GM19372 (cell line): ENCODE measurements around the gene C17orf50.
"Not testable (repeated sequence)": the region's sequence is repeated elsewhere in the genome, so short reads cannot be mapped to it uniquely, and the experiment has no call there.

Source experiments
- ATAC-seq: cut with Tn5 transposase; IDR thresholded peaks from one replicate; pipeline ENCODE4 v1.9.1; 2021; ENCODE audit warnings: mild to moderate bottlenecking, low read depth, moderate library complexity; ENCODE audit not compliant: unreplicated experiment

The C17orf50 gene

GRCh38 chr17:35751541-35751940, 9.1 kb upstream of the C17orf50 start:
- not testable (repeated sequence) for ATAC-seq

- no peak for ATAC-seq
Observed at GRCh38 chr17:35752471-35752870, 8.2 kb upstream of the C17orf50 start.

GRCh38 chr17:35752945-35753764, 7.5 kb upstream of the C17orf50 start, which contains the start of gene GAS2L2:
Gene GAS2L2 (minus strand): TSS chr17:35753239. CDS start chr17:35752850, 389 bp downstream.
- no peak for ATAC-seq

DNA sequence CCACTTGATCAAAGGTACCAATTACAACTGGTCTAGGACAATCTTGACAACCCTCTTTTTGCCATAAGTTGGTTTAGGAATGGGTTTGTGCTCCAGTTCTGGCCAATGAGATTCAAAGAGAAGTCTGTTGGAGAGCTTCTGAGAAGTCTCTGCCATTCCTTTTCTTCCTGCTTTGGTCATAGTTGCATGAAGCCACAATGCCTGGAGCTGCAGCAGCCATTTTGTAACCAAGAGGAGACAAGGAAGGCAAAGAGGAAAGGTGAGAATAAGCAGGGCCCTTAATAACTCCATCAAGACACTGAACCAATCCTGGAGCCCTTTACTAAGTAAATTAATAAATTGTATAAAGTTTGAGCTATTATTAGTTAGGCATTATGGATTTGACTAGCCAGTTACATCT, 3.4 kb upstream of the C17orf50 start:
- no peak for ATAC-seq

- no peak for ATAC-seq
Observed at GRCh38 chr17:35761601-35762000, 914 bp downstream of the C17orf50 start.

GRCh38 chr17:35763767-35764122, 3.1 kb downstream of the C17orf50 start:
- no peak for ATAC-seq

- ATAC-seq = peak; percentile 89
Observed at GRCh38 chr17:35764123-35764991, 3.7 kb downstream of the C17orf50 start.

DNA sequence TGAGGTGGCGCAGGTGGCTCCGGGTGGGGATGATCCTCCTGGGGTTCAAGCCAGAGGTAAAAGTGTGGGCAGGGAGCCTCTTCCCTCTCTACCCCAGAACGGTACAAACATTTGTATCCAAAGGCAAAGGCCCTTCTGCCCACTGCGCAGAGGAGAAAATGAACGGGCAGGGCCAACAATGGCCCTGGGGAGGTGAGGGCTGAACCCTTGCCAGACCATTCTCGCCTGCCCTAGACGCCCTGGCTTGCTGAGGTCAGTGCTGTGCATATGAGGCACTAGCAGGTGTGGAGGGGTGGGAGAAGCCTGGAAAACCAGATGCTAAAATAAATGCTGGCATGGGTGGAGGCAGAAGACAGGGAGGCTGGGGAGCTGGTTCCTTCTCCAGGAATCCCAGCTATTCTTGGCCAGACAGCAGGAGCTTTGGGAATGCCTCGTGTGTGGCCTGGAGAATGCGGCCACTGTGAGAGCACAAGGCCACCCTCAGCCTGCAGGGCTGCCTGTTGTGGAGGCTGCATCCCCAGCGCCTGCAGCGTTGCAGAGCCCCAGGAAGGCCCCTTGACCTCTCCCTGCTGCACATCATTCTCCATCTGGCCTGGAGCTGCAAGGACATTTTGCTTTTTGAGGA, 4.5 kb downstream of the C17orf50 start:
- ATAC-seq = no peak

GRCh38 chr17:35765756-35766488, 5.2 kb downstream of the C17orf50 start:
- no peak for ATAC-seq

DNA sequence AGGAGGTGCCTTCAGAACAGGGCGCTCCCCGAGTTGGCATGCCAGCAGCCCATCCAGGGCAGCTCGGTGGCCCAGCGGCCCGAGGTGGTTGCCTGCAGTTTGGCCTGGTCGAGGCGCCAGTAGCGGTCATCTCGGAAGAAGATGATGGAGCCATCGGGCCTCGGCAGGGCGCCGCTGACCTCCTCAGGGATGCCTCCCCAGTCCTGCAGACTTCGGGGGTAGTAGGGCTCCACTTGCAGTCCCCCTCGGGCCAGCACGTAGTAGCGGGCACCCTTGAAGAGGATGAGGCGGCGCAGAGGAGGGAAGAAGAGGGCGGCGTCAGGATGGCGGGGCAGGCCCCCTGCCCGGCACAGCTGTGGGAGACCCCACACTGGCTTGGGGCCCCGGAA, 5.8 kb downstream of the C17orf50 start:
- ATAC-seq = no peak

DNA sequence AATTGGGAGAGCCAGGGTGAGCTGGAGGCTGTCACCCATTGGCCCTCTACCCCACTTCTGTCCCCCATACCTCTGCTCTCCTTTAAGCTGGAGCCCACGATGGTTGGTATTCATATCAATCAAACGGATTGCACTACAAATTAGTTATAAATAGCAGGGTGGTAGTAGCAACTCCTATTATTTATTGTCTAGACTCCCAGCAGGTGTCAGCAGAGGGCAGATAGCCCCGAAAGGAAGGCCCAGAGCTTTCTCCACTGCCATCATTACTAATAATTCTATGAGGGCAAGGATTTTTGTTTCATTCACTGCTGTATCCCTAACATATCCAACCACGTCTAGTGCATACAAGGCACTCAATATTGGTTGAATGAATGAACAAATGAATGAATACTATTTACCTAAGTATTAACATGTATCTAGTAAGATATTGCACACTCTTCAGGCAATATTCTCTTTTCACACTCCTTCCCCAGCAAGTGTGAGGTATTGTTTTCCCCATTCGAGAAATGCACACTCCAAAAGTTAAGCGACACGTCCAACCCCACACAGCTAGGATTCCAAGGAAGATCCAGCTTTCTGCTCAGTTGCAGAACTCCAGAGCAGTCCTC, 6.3 kb downstream of the C17orf50 start:
- no peak for ATAC-seq

- ATAC-seq = no peak
Observed at GRCh38 chr17:35768797-35769196, 8.1 kb downstream of the C17orf50 start.

DNA sequence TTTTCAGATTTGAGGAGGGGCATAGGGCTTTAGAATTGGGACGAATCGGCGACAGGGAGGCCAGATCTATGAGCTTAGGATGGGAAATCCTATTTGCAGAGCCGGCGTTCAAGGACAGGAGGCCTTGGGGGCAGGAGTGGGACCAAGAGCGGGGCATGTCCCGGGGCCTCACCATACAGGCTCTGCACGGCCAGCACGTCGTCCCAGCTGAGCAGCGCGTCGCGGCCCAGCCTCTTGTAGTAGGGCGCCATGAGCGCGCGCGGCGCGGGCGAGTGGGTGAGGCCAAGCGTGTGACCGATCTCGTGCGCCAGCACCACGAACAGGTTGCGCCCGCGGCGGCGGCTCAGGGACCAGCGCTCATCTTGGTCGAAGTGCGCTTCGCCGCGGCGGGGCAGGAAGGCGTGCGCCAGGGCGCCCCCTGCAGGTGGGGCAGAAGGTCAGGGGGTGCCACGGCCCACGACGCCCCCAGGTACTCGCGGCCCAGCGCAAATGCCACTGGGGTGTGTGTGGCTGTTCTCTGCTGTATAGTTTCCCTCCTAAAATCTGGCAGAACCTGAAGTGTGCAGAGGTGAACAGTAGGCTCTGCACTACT, 9.3 kb downstream of the C17orf50 start:
- ATAC-seq = no peak

DNA sequence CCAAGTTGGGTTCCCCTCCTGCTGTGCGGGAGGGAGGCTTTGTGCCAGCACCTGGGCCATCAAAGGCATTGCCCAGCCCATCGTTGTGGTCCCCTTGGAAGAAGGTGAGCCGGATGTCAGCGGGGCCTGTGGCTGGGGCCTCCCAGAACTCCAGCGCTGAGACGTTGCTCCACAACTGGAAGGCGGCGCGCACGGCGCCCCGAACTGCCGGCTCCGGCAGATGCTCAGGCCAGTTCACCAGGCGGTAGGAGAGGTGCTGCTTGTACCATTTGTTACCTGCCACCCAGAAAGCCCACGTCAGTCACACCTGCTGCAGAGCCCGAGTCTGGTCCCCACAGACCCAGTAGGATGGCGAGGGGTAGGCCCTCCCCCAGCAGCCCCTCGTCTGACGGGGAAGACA, 12.4 kb downstream of the C17orf50 start:
- ATAC-seq = no peak

DNA sequence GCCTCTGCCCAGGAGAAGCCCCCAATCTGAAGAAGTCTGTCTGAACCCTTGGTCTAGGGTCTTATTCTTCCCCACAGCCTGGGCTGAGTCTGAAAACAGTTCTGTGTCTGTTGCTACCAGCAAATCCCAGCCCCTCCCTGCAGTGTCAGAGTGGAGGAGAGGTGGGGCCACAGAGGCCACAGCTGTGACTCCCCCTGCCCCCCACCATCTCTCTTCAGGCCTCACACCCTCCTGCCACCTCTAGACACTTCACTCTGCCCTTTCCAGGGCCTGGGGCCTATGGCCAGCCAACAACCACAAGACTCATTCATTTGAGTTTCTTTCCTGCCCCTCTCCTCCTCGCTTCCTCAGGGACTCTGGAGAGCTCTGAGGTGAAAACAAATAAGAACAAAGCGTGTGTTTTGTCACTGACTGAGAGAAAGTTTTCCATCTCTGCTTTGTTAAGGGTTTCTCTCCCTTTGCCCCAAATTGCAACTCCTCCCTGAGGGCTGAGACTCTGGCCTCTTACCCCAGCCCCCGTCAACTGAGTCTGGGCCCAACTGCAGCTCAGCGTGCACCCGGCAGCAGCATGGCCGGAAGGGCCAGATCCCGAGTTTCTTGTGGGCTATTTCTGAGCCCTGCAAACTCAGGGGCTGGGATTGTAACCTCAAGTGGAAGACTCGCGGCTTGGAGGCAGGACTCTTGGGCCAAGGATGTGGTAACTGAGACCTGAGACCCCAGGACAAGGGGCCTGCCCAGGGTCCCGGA, 13.2 kb downstream of the C17orf50 start:
- ATAC-seq = no peak

GRCh38 chr17:35774499-35774898, 13.8 kb downstream of the C17orf50 start:
- no peak for ATAC-seq

GRCh38 chr17:35775039-35775438, 14.4 kb downstream of the C17orf50 start:
- no peak for ATAC-seq

DNA sequence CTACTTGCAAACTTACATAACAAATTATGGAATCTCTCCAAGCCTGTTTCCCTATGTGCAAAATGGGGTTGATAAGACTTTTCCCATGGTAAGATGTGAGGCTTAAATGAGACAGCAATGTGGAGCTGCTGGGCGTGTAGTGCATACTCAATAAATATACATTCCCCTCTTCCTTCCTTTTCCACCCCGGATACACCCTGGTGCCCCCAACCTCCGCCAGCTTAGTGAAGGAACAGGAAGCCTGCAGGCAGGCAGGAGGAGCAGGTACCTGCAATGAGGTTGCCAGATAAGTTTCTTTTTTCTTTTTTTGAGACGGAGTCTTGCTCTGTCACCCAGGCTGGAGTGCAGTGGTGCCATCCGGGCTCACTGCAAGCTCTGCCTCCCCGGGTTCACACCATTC, 14.9 kb downstream of the C17orf50 start:
- no peak for ATAC-seq

GRCh38 chr17:35778641-35779196, 18.0 kb downstream of the C17orf50 start:
- ATAC-seq = no peak
